COLO668 (cell line): Measurements from ENCODE around the gene GAS7.
"Not testable (repeated sequence)": the region's sequence is repeated elsewhere in the genome, so short reads cannot be mapped to it uniquely, and the experiment has no call there.

ENCODE experiments used
- DNase-seq: peaks from one replicate; lab custom pipeline; 2025; ENCODE audit not compliant: unreplicated experiment; lab: John Stamatoyannopoulos, UW

The GAS7 gene

GRCh38 chr17:10077561-10078299 is 120.7 kb downstream of the GAS7 start:
- DNase-seq, result no peak

GRCh38 chr17:10075919-10076318 is 122.5 kb downstream of the GAS7 start:
- DNase-seq, result no peak

- DNase-seq, result no peak
These were observed 124.5 kb downstream of the GAS7 start for GRCh38 chr17:10073941-10074340.

- DNase-seq, result no peak
These were observed 125.6 kb downstream of the GAS7 start for GRCh38 chr17:10072556-10073425.

- DNase-seq, result no peak
These were observed 126.3 kb downstream of the GAS7 start for GRCh38 chr17:10072086-10072485.

- DNase-seq, result no peak
These were observed 127.3 kb downstream of the GAS7 start for GRCh38 chr17:10071141-10071540.

GRCh38 chr17:10070690-10071089 is 127.7 kb downstream of the GAS7 start:
- DNase-seq, result no peak

GRCh38 chr17:10069301-10069700 is 129.1 kb downstream of the GAS7 start:
- no peak for DNase-seq

- DNase-seq, result no peak
These were observed 130.8 kb downstream of the GAS7 start for GRCh38 chr17:10067446-10068143.

- DNase-seq, result no peak
These were observed 133.9 kb downstream of the GAS7 start for GRCh38 chr17:10064536-10064935.

- no peak for DNase-seq
These were observed 134.6 kb downstream of the GAS7 start for GRCh38 chr17:10063730-10064241.

GRCh38 chr17:10062691-10063385 is 135.6 kb downstream of the GAS7 start:
- DNase-seq, result no peak

- DNase-seq, result no peak
These were observed 137.1 kb downstream of the GAS7 start for GRCh38 chr17:10061111-10061845.

- DNase-seq, result no peak
These were observed 137.9 kb downstream of the GAS7 start for GRCh38 chr17:10060526-10060925.

- no peak for DNase-seq
These were observed 138.7 kb downstream of the GAS7 start for GRCh38 chr17:10059684-10060211.

- DNase-seq, result no peak
These were observed 139.3 kb downstream of the GAS7 start for GRCh38 chr17:10058921-10059683.

GRCh38 chr17:10057466-10057865 is 140.9 kb downstream of the GAS7 start:
- DNase-seq, result not testable (repeated sequence)

- DNase-seq, result no peak
These were observed 143.0 kb downstream of the GAS7 start for GRCh38 chr17:10055262-10055975.
